K562 (cell line): Measurements from ENCODE around the gene FKBP2. TPM values are rescaled to one million over a fixed set of nuclear protein-coding genes. Genes with fewer than 3 reads are reported as not detected.

Experiments
- ARID4B ChIP-seq: sonication (generic); formaldehyde crosslinking; IDR thresholded peaks from 2 replicates; pipeline ENCODE4 v1.8.0; 2022; ENCODE audit warnings: mild to moderate bottlenecking, missing genetic modification reagents
- ELF1 ChIP-seq: fragments of 200-800 bp; sonication (Bioruptor generic); IDR thresholded peaks from 2 replicates; pipeline ENCODE4 v1.6.1; 2016; ENCODE audit warnings: missing genetic modification characterization, missing compliant biosample characterization
- HDAC6 ChIP-seq: IDR thresholded peaks from 2 replicates; pipeline ENCODE4 v1.6.1; 2012; ENCODE audit warnings: low read depth, mild to moderate bottlenecking, control low read depth, inconsistent platforms, low read length, moderate library complexity
- HDGF ChIP-seq: fragments of 450-650 bp; IDR thresholded peaks from 2 replicates; pipeline ENCODE4 v1.6.1; 2016
- HNRNPL ChIP-seq: fragments of 200-400 bp; formaldehyde crosslinking; IDR thresholded peaks from 2 replicates; pipeline ENCODE4 v1.6.1; 2017; ENCODE audit warnings: low read depth, mild to moderate bottlenecking, low read length
- IFI16 ChIP-seq: fragments of 250-450 bp; sonication (Bioruptor Pico); IDR thresholded peaks from 2 replicates; pipeline ENCODE4 v2.1.2; 2022; ENCODE audit warnings: mild to moderate bottlenecking, inconsistent platforms
- KDM1A ChIP-seq, 2 experiments: fragments of 450-650 bp; IDR thresholded peaks; 2 replicates each; pipeline ENCODE4 v1.6.1; 2016; ENCODE audit warnings: mild to moderate bottlenecking in 2 of 2
- POLR2H ChIP-seq: IDR thresholded peaks from 2 replicates; pipeline ENCODE4 v1.6.1; 2016; ENCODE audit warnings: missing genetic modification characterization, low read depth, mild to moderate bottlenecking, control low read depth, missing compliant biosample characterization, moderate library complexity
- PPARD ChIP-seq: fragments of 250-450 bp; sonication (Bioruptor Pico); IDR thresholded peaks from 2 replicates; pipeline ENCODE4 v1.8.0; 2022; ENCODE audit warnings: inconsistent platforms, mild to moderate bottlenecking, moderate library complexity
- RBFOX2 ChIP-seq: fragments of 200-400 bp; formaldehyde crosslinking; IDR thresholded peaks from 2 replicates; pipeline ENCODE4 v1.6.1; 2017; ENCODE audit warnings: low read depth, mild to moderate bottlenecking, low read length, moderate library complexity
- RNF2 ChIP-seq: sonication (generic); IDR thresholded peaks from 2 replicates; pipeline ENCODE4 v1.6.1; 2016
- SREBF2 ChIP-seq: sonication (generic); formaldehyde crosslinking; IDR thresholded peaks from 2 replicates; pipeline ENCODE4 v1.4.0; 2020; ENCODE audit warnings: mild to moderate bottlenecking, missing genetic modification reagents
- TBP ChIP-seq: optimal IDR thresholded peaks from 2 replicates; pipeline ENCODE3; 2011; ENCODE audit warnings: low read depth, low read length, improper control_type of control experiment
- TEAD1 ChIP-seq, 2 experiments: fragments of 450-650 bp in 1 of 2; sonication (generic) in 1 of 2; formaldehyde crosslinking; IDR thresholded peaks; 2 replicates each; pipeline versions ENCODE4 v1.4.0 to v1.8.0; 2020 to 2022; ENCODE audit warnings: mild to moderate bottlenecking in 2 of 2, missing genetic modification reagents in 1 of 2
- TOE1 ChIP-seq, 2 experiments: fragments of 450-650 bp in 1 of 2; sonication (generic) in 1 of 2; formaldehyde crosslinking in 1 of 2; IDR thresholded peaks; 2 replicates each; pipeline versions ENCODE4 v1.7.1 to v1.8.0; 2016 to 2022; ENCODE audit warnings: borderline replicate concordance in 2 of 2, mild to moderate bottlenecking in 2 of 2, antibody characterized with exemption in 1 of 2, inconsistent platforms in 1 of 2, low read depth in 1 of 2, missing genetic modification reagents in 1 of 2, moderate library complexity in 1 of 2
- WHSC1 ChIP-seq: IDR thresholded peaks from one replicate; pipeline ENCODE4 v1.6.1; 2012; ENCODE audit warnings: low read length, control low read depth, inconsistent platforms
- ZNF395 ChIP-seq: fragments of 200-800 bp; sonication (Bioruptor generic); IDR thresholded peaks from 2 replicates; pipeline ENCODE4 v1.6.1; 2017; ENCODE audit warnings: missing genetic modification characterization, missing compliant biosample characterization
- ZNF551 ChIP-seq: fragments of 250-450 bp; sonication (Bioruptor Pico); IDR thresholded peaks from 2 replicates; pipeline ENCODE4 v1.5.0; 2021; ENCODE audit warnings: mild to moderate bottlenecking, moderate library complexity
- ZSCAN29 ChIP-seq: fragments of 450-650 bp; IDR thresholded peaks from 2 replicates; pipeline ENCODE4 v1.6.1; 2017
- polyA plus RNA-seq, 8 experiments: library from polyadenylated mRNA; depleted of rRNA in 4 of 8; stranded (reverse) in 5 of 8; unstranded in 3 of 8; fragments of >200 nt; fragmentation: Nextera tagmentation in 2 of 8; fragmentation: Illumina TruSeq in 1 of 8; extraction: Ambion mirVana in 2 of 8; extraction: Trizol in 1 of 8; gene quantifications; 2 replicates each; pipeline versions ENCODE4 v1.2.1 to v1.2.3, GENCODE V29; 2011 to 2014; ENCODE audit warnings: inconsistent platforms in 1 of 8, missing spikeins in 1 of 8
- total RNA-seq, 7 experiments: library from RNA; depleted of rRNA in 6 of 7; stranded (reverse); fragments of >200 nt in 6 of 7; fragmentation: Illumina TruSeq in 2 of 7; extraction: Trizol in 2 of 7; gene quantifications; 2 replicates each; pipeline versions ENCODE4 v1.2.1 to v1.2.3, GENCODE V29; 2011 to 2021; ENCODE audit warnings: low replicate concordance in 1 of 7

Gene FKBP2
- total and polyA plus RNA-seq, 9 of the 15 experiments (the other 6 are each of a cell fraction or from before 2014, with no cell fraction given): 3.5 to 151 (median 58.1) TPM

GRCh38 chr11:64268025-64268892 lies 27.4 kb downstream of the FKBP2 start (continued):
- TF ChIP-seq IFI16 (CRISPR knock-in tag) (no peak), RBFOX2 (peak; percentile 38; the same call in 1 of the 2 replicates), SREBF2 (no peak), ZSCAN29 (peak; percentile 44; the same call in 1 of the 2 replicates), RNF2 (peak; percentile 31; the same call in 1 of the 2 replicates), ARID4B (CRISPR knock-in tag) (no peak), KDM1A (IDR thresholded peaks at IDR 0.05) (peak; percentile 71 to 74), ELF1 (tag) (0 out of 2 replicates have a peak, but pooled peaks have one; percentile 31), TOE1 (IDR thresholded peaks at IDR 0.05; ENCODE audit: borderline replicate concordance) (no peak), TOE1 (CRISPR knock-in tag; IDR thresholded peaks at IDR 0.05; ENCODE audit: borderline replicate concordance, low read depth) (0 out of 2 replicates have a peak, but pooled peaks have one; percentile 48), TBP (no peak), HNRNPL (no peak), PPARD (no peak), HDAC6 (no peak), ZNF395 (CRISPR knock-in tag) (peak; percentile 4; the same call in 1 of the 2 replicates), TEAD1 (CRISPR knock-in tag; IDR thresholded peaks at IDR 0.05) (no peak), WHSC1 (no peak), HDGF (no peak), ZNF551 (CRISPR knock-in tag) (no peak), POLR2H (peak; percentile 8; the same call in 1 of the 2 replicates)
